ENCODE results near the gene MZT2A. TPM values are rescaled to one million over a fixed set of nuclear protein-coding genes. Genes with fewer than 3 reads are reported as not detected.
"Not testable (repeated sequence)": the region's sequence is repeated elsewhere in the genome, so short reads cannot be mapped to it uniquely, and the experiment has no call there.

MZT2A gene
- total and polyA plus RNA-seq, 2 donors from 2014 or later = 65.3 to 111 TPM

DNA sequence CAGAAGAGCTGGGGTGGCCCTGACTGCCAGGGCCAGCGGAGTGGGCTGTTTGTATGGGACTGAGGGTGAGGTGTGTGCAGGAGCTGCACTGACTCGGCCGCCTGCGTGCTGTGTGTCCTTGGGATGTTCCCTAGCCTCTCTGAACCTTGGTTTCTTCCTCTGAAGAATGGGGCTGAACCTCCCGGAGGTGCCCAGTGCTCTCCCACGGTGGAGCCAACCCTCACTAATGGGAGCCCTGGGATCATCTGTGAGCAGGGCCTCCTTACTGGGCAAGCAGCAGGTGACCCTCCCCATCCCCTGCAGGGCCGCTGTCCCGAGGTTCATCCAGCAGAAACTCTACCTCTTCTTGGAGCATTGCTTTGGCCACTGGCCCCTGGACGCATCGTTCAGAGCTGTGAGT lies 23.8 kb upstream of the MZT2A start:
- no peak for TF ChIP-seq CTCF (IDR thresholded peaks at IDR 0.05; ENCODE audit: borderline replicate concordance, extremely low read depth, insufficient read depth)
- FAIRE-seq = no peak
- Histone ChIP-seq H3K9ac (ENCODE audit: low read length in 3 of 3) (no peak overlapping the region), H3K9me3 (ENCODE audit: control insufficient read depth in 2 of 3, insufficient read depth in 1 of 3, low read length in 3 of 3) (no peaks in the 10 kb centered on the region), H3K27me3 (ENCODE audit: control insufficient read depth, insufficient read depth, low read length) (no peaks in the 10 kb centered on the region), H3K4me3 (ENCODE audit: low read length in 3 of 3) (no peak overlapping the region), H3K27ac (ENCODE audit: low read depth in 2 of 2, low read length in 2 of 2) (no peak overlapping the region), H3K4me1 (ENCODE audit: control insufficient read depth in 2 of 3, insufficient read depth in 2 of 3, low read depth in 1 of 3, low read length in 3 of 3) (no peaks in the 10 kb centered on the region), H3K36me3 (ENCODE audit: control insufficient read depth in 2 of 3, insufficient read depth in 3 of 3, low read length in 3 of 3) (no peaks in the 10 kb centered on the region)
- intact Hi-C loops (cut with DNase I) = no loop called here
- DNase-seq = no peak

GRCh38 chr2:131515235-131515634 lies 23.0 kb upstream of the MZT2A start:
- FAIRE-seq; H3K27ac ChIP-seq (ENCODE audit: low read depth in 2 of 2, low read length in 2 of 2); H3K27me3 ChIP-seq (ENCODE audit: control insufficient read depth, insufficient read depth, low read length); DNase-seq; H3K9me3 ChIP-seq (ENCODE audit: control insufficient read depth in 2 of 3, insufficient read depth in 1 of 3, low read length in 3 of 3); H3K4me3 ChIP-seq (ENCODE audit: low read length in 3 of 3); intact Hi-C loops (cut with DNase I); H3K36me3 ChIP-seq (ENCODE audit: control insufficient read depth in 2 of 3, insufficient read depth in 3 of 3, low read length in 3 of 3); H3K4me1 ChIP-seq (ENCODE audit: control insufficient read depth in 2 of 3, insufficient read depth in 2 of 3, low read depth in 1 of 3, low read length in 3 of 3); H3K9ac ChIP-seq (ENCODE audit: low read length in 3 of 3): not testable (repeated sequence)

DNA sequence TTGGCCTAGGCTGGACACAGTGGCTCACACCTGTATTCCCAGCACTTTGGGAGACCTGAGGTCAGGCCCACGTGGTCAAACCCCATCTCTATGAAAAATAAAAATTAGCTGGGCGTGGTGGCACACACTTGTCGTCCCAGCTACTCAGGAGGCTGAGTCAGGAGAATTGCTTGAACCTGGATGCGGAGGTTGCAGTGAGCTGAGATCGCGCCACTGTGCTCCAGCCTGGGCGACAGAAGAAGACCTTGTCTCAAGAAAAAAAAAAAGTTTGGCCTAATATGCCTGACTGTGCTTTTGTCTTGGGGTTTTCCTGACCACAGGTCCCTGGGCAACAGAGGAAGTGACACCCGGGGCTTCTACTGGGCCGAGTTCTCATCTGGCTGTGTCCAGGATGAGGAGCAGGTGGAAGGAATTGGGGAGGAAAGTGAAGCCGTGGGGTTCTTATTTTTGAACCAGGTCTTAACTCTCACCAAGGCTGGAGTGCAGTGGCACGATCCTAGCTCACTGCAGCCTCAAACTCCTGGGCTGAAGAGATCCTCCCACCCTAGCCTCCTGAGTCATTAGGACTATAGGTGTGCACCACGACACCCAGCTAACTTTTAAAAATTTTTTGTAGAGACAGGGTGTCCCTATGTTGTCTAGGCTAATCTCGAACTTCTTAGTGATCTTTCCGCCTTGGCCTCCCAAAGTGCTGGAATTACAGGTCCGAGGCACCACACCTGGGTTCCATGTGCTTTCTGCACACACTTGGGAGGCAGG lies 22.4 kb upstream of the MZT2A start:
- intact Hi-C loops (cut with DNase I); H3K36me3 ChIP-seq (ENCODE audit: control insufficient read depth in 2 of 3, insufficient read depth in 3 of 3, low read length in 3 of 3); H3K9ac ChIP-seq (ENCODE audit: low read length in 3 of 3); H3K27me3 ChIP-seq (ENCODE audit: control insufficient read depth, insufficient read depth, low read length); H3K4me1 ChIP-seq (ENCODE audit: control insufficient read depth in 2 of 3, insufficient read depth in 2 of 3, low read depth in 1 of 3, low read length in 3 of 3); H3K9me3 ChIP-seq (ENCODE audit: control insufficient read depth in 2 of 3, insufficient read depth in 1 of 3, low read length in 3 of 3); DNase-seq; FAIRE-seq; H3K27ac ChIP-seq (ENCODE audit: low read depth in 2 of 2, low read length in 2 of 2); H3K4me3 ChIP-seq (ENCODE audit: low read length in 3 of 3): not testable (repeated sequence)

- intact Hi-C loops (cut with DNase I); H3K9me3 ChIP-seq (ENCODE audit: control insufficient read depth in 2 of 3, insufficient read depth in 1 of 3, low read length in 3 of 3); H3K27me3 ChIP-seq (ENCODE audit: control insufficient read depth, insufficient read depth, low read length); H3K4me1 ChIP-seq (ENCODE audit: control insufficient read depth in 2 of 3, insufficient read depth in 2 of 3, low read depth in 1 of 3, low read length in 3 of 3); H3K4me3 ChIP-seq (ENCODE audit: low read length in 3 of 3); H3K27ac ChIP-seq (ENCODE audit: low read depth in 2 of 2, low read length in 2 of 2); H3K9ac ChIP-seq (ENCODE audit: low read length in 3 of 3); FAIRE-seq; H3K36me3 ChIP-seq (ENCODE audit: control insufficient read depth in 2 of 3, insufficient read depth in 3 of 3, low read length in 3 of 3): not testable (repeated sequence)
- DNase-seq = peak in 2 of 5 donors; percentile 56 to 68
Observed at GRCh38 chr2:131511969-131512870, 20.0 kb upstream of the MZT2A start.

- intact Hi-C loops (cut with DNase I); H3K9me3 ChIP-seq (ENCODE audit: control insufficient read depth in 2 of 3, insufficient read depth in 1 of 3, low read length in 3 of 3); H3K4me3 ChIP-seq (ENCODE audit: low read length in 3 of 3); FAIRE-seq; H3K4me1 ChIP-seq (ENCODE audit: control insufficient read depth in 2 of 3, insufficient read depth in 2 of 3, low read depth in 1 of 3, low read length in 3 of 3); H3K9ac ChIP-seq (ENCODE audit: low read length in 3 of 3); H3K27ac ChIP-seq (ENCODE audit: low read depth in 2 of 2, low read length in 2 of 2); H3K27me3 ChIP-seq (ENCODE audit: control insufficient read depth, insufficient read depth, low read length): not testable (repeated sequence)
- peaks cover 0 to 11% (median 2%) of the 10 kb centered on the region in 3 donors for H3K36me3 ChIP-seq (ENCODE audit: control insufficient read depth in 2 of 3, insufficient read depth in 3 of 3, low read length in 3 of 3)
- peak in 4 of 5 donors; percentile 57 to 87 (median 80) for DNase-seq
Observed at GRCh38 chr2:131511291-131511968, 19.2 kb upstream of the MZT2A start.

Data from kidney (tissue), 14 donors.